Measurements from ENCODE around the gene NAT9.

NAT9 gene

DNA sequence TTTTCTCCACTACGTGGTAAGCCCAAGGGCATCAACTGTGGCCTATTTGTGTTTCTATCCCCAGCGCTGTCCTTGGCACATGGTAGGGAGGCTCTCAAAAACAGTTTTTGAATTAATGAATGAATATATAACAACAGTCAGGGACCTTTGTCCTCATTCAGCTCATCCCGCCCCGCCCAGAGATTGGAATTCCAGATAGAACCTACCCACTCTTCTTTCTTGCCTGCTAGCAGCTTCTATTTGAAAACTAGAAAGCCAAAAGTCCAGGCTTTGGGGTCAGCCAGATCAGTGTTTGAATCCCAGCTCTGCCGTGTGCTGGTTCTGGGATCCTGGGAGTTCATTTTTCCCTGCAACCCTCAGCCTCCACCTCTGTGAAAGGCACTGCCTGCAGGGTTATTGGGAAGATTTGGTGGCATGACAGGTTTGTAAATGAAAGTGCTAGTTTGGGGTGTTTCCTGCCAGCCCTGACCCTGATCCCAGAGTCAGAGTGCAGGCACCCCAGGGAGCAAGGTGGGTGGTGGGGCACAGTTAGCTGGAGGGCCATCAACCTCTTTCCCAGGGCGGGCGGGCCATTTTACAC, 23.2 kb downstream of the NAT9 start:
- TF ChIP-seq, protein P1, sequence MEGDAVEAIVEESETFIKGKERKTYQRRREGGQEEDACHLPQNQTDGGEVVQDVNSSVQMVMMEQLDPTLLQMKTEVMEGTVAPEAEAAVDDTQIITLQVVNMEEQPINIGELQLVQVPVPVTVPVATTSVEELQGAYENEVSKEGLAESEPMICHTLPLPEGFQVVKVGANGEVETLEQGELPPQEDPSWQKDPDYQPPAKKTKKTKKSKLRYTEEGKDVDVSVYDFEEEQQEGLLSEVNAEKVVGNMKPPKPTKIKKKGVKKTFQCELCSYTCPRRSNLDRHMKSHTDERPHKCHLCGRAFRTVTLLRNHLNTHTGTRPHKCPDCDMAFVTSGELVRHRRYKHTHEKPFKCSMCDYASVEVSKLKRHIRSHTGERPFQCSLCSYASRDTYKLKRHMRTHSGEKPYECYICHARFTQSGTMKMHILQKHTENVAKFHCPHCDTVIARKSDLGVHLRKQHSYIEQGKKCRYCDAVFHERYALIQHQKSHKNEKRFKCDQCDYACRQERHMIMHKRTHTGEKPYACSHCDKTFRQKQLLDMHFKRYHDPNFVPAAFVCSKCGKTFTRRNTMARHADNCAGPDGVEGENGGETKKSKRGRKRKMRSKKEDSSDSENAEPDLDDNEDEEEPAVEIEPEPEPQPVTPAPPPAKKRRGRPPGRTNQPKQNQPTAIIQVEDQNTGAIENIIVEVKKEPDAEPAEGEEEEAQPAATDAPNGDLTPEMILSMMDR (IDR thresholded peaks at IDR 0.05; ENCODE audit: insufficient read depth, low read depth, low read length, missing control alignments) = no peak
- no peak for DNase-seq (ENCODE audit: low read depth)
- no peak overlapping the region for H3K4me3 ChIP-seq (ENCODE audit: low read depth, low read length)

DNA sequence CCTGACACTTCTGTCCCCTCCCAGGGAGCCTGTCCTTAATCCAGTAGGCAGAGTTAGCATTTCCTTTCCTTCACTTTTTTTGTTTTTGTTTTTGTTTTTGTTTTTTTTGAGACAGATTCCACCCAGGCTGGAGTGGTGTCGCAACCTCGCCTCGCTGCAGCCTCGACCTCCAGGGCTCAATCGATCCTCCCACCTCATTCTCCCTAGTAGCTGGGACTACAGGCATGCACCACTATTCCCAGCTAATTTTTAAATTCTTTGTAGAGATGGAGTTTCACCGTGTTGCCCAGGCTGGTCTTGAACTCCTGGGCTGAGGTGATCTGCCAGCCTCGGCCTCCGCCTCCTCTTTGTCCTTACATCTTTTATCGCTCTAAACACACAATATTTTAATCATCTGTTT, 23.7 kb downstream of the NAT9 start:
- no peak overlapping the region for H3K4me3 ChIP-seq (ENCODE audit: low read depth, low read length)
- TF ChIP-seq, protein P1 (IDR thresholded peaks at IDR 0.05; ENCODE audit: insufficient read depth, low read depth, low read length, missing control alignments) = no peak
- DNase-seq (ENCODE audit: low read depth) = no peak

DNA sequence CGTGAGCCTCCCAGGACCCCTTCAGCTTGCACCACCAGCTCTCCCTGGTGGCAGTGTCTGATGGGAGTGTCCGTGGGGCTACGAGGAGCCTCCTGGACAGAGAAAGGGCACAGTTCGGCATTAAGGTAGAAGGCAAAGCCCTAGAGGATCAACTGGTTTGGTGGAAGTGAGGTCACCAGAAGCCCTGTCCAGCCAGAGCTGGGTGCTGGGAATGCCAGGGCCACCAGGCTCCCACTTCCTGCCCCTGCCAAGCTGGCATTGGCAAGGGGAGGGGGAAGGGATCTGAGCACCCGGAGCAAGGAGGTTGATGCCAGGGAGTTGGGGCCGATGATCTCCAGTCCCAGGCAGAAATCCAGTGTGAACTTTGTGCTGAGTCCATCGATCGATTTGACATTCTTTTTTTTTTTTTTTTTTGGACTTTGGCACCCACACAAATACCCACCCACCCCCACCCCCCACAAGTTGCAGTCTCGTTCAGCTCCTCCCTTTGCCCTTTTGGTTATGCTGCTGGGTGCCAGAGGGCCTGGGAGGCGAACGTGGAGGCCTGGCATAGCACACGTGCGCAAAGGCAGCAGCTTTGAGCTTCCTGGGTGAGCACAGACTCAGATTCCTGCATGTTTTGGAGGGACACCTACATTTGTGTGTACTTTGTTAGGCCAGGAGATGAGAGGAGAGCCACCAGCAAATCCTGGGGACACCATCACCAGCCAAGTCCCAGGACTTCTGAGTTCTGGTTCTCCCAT, 25.6 kb downstream of the NAT9 start:
- TF ChIP-seq, protein P1 (IDR thresholded peaks at IDR 0.05; ENCODE audit: insufficient read depth, low read depth, low read length, missing control alignments) = no peak
- peak overlapping the region; percentile 78 for H3K4me3 ChIP-seq (ENCODE audit: low read depth, low read length)
- DNase-seq (ENCODE audit: low read depth) = no peak

DNA sequence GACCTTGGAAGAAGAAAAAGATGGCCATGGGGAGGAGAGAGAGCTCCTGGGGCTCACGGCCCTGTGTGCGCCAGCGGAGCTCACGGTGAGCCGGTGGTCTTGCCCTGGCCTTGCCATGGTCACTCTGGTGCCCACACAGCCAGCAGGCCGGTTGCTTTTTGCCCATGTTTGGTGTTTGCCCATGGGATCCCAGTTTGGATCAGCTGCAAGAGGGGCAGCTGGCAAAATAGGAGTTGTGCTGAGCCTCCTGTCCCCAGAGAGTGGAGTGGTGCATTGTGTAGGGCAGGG, 26.2 kb downstream of the NAT9 start:
- DNase-seq (ENCODE audit: low read depth) = no peak
- peak overlapping the region; percentile 78 for H3K4me3 ChIP-seq (ENCODE audit: low read depth, low read length)
- TF ChIP-seq, protein P1 (IDR thresholded peaks at IDR 0.05; ENCODE audit: insufficient read depth, low read depth, low read length, missing control alignments) = no peak

DNA sequence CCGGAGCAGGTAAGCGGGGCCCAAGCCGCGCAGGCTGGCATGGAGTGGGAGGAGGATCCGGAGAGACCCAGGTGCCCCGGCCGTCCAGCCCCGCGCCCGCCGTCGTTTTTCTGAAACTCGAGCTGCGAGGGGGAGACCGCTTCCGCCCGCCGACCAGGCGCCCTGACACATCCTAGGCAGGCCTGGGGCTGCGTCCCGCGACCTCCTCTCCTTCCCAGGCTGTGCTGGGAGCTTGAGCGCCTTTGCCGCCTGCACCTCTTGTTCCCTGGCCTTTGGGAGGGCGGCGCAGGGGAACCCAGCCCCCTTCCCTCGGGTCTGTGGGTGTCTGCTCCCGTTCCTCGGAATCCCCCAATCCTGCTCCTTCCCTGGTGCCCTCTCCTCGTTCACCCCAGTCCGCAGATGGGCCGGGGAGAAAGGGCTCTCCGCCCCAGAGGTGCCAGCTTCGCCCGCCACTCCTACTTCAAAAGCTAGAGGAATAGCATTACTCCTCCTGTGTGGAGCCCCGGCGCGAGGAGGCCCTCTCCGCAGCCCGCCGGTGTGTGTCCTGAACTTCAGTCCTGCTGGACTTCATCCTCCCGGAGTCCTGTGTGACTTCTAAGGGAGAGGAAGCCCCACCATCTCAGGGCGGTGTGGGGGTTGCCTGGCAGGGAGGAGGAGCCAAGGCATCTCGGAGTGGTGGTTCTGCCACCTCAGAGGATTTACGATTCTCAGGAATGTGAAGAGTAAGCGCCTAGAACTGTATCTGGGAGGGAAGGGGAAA, 26.7 kb downstream of the NAT9 start:
- peak overlapping the region; percentile 78 for H3K4me3 ChIP-seq (ENCODE audit: low read depth, low read length)
- DNase-seq (ENCODE audit: low read depth) = no peak
- TF ChIP-seq, protein P1 (IDR thresholded peaks at IDR 0.05; ENCODE audit: insufficient read depth, low read depth, low read length, missing control alignments) = no peak

DNA sequence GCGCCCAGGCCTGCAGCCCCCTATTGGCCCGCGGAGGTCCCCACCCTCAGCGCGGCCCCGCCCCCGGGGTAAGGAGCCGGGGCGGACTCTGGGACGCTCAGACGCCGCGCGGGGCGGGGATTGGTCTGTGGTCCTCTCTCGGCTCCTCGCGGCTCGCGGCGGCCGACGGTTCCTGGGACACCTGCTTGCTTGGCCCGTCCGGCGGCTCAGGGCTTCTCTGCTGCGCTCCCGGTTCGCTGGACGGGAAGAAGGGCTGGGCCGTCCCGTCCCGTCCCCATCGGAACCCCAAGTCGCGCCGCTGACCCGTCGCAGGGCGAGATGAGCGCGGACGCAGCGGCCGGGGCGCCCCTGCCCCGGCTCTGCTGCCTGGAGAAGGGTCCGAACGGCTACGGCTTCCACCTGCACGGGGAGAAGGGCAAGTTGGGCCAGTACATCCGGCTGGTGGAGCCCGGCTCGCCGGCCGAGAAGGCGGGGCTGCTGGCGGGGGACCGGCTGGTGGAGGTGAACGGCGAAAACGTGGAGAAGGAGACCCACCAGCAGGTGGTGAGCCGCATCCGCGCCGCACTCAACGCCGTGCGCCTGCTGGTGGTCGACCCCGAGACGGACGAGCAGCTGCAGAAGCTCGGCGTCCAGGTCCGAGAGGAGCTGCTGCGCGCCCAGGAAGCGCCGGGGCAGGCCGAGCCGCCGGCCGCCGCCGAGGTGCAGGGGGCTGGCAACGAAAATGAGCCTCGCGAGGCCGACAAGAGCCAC, 27.4 kb downstream of the NAT9 start, which contains the start of gene NHERF1:
NHERF1 (plus strand) TSS at position 100 of the 750 bp plus-strand sequence; CDS start at position 319, 219 bp downstream.
- peak within 1 kb of the TSS; percentile 78 for H3K4me3 ChIP-seq (ENCODE audit: low read depth, low read length)
- TF ChIP-seq, protein P1 (IDR thresholded peaks at IDR 0.05; ENCODE audit: insufficient read depth, low read depth, low read length, missing control alignments) = no peak
- peak; percentile 95 for DNase-seq (ENCODE audit: low read depth)

Measured in GM12865 (cell line).